Stomach (tissue), 4 donors: ENCODE data around the gene TSHZ1.

Experiments
- EP300 ChIP-seq: sonication (generic); formaldehyde crosslinking; IDR thresholded peaks from one replicate; pipeline ENCODE4 v1.6.1; 2017; ENCODE audit warnings: antibody characterized with exemption
- POLR2A ChIP-seq, 4 donors: fragments of 450-650 bp; IDR thresholded peaks; one replicate each; pipeline ENCODE4 v1.6.1; 2016; ENCODE audit warnings: antibody characterized with exemption in 4 of 4, control low read depth in 2 of 4, mild to moderate bottlenecking in 1 of 4, moderate library complexity in 1 of 4
- POLR2AphosphoS5 ChIP-seq, 3 donors: sonication (generic); formaldehyde crosslinking; IDR thresholded peaks; one replicate each; pipeline ENCODE4 v1.6.1; 2016; ENCODE audit warnings: antibody characterized with exemption in 3 of 3
- TF ChIP-seq, protein P1 (sequence below), 7 experiments: fragments of 450-650 bp in 4 of 7; fragments of 200-600 bp in 3 of 7; sonication (generic) in 3 of 7; IDR thresholded peaks; one replicate each; pipeline ENCODE4 v1.5.1; 2016 to 2019; ENCODE audit warnings: antibody characterized with exemption in 7 of 7, control low read depth in 2 of 7, mild to moderate bottlenecking in 1 of 7

DNA sequence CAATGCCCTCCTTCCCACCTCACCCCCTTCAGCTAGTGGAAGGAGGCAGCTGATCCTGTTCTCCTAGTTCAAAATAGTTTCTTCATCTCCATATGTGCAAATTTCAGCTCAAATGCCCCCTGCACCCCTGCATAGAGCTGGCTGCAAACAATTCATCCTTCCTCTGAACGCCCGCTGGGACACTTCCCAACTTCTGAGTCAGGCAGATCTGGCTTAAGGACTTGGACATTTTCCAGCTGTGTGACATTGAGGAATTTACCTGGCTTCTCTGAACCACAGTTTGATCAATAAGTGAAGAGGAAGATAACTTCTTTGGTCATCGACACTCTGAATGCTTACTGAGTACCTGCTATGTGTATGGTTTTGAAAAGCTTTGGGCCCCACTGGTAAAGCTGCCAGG lies 25.1 kb upstream of the TSHZ1 start:
- no peak for TF ChIP-seq POLR2A (IDR thresholded peaks at IDR 0.05)
- TF ChIP-seq, protein P1, sequence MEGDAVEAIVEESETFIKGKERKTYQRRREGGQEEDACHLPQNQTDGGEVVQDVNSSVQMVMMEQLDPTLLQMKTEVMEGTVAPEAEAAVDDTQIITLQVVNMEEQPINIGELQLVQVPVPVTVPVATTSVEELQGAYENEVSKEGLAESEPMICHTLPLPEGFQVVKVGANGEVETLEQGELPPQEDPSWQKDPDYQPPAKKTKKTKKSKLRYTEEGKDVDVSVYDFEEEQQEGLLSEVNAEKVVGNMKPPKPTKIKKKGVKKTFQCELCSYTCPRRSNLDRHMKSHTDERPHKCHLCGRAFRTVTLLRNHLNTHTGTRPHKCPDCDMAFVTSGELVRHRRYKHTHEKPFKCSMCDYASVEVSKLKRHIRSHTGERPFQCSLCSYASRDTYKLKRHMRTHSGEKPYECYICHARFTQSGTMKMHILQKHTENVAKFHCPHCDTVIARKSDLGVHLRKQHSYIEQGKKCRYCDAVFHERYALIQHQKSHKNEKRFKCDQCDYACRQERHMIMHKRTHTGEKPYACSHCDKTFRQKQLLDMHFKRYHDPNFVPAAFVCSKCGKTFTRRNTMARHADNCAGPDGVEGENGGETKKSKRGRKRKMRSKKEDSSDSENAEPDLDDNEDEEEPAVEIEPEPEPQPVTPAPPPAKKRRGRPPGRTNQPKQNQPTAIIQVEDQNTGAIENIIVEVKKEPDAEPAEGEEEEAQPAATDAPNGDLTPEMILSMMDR (IDR thresholded peaks at IDR 0.05), result no peak
- no peak for TF ChIP-seq POLR2AphosphoS5 (IDR thresholded peaks at IDR 0.05)
- TF ChIP-seq EP300, result no peak
